ENCODE measurements around the gene EXOC6.

- no peak for TF ChIP-seq CTCF (IDR thresholded peaks at IDR 0.05)
- no peak for TF ChIP-seq POLR2A (IDR thresholded peaks at IDR 0.05)
Measured at GRCh38 chr10:92844746-92845145, 3.6 kb upstream of the EXOC6 start.
